ENCODE data around the gene RIN3. TPM values are rescaled to one million over a fixed set of nuclear protein-coding genes. Genes with fewer than 3 reads are reported as not detected.

RIN3 gene
- total RNA-seq, 1 donor from 2014 or later: 70.6 TPM

DNA sequence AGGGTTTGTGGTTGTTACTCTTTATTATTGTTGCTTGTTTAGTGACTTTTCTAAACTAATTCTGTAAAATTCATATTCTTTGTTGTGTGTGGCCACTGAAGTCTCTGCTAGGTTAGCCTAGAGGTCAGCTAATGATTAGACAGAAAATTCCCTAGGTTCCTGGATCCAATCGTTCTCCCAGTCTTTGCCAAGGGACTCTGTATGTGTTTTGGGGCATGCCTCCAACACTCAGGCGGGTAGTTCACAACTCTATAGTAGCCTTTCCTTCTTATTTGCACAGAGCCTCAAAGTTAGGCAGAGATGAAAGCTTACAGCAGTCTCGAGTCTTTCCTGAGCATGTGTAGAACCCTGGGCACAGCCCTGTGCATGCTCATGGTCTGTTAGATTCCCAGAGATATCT is 32.7 kb upstream of the RIN3 start:
- TF ChIP-seq, protein P1, sequence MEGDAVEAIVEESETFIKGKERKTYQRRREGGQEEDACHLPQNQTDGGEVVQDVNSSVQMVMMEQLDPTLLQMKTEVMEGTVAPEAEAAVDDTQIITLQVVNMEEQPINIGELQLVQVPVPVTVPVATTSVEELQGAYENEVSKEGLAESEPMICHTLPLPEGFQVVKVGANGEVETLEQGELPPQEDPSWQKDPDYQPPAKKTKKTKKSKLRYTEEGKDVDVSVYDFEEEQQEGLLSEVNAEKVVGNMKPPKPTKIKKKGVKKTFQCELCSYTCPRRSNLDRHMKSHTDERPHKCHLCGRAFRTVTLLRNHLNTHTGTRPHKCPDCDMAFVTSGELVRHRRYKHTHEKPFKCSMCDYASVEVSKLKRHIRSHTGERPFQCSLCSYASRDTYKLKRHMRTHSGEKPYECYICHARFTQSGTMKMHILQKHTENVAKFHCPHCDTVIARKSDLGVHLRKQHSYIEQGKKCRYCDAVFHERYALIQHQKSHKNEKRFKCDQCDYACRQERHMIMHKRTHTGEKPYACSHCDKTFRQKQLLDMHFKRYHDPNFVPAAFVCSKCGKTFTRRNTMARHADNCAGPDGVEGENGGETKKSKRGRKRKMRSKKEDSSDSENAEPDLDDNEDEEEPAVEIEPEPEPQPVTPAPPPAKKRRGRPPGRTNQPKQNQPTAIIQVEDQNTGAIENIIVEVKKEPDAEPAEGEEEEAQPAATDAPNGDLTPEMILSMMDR (IDR thresholded peaks at IDR 0.05): no peak
- Histone ChIP-seq H3K27ac (no peak overlapping the region), H3K4me1 (peaks cover 23% of the 10 kb centered on the region), H3K36me3 (no peaks in the 10 kb centered on the region), H3K9me3 (no peaks in the 10 kb centered on the region), H3K4me3 (no peak overlapping the region), H3K27me3 (ENCODE audit: low read depth) (no peaks in the 10 kb centered on the region)
- no peak for DNase-seq
- no peak for ATAC-seq
- intact Hi-C loops (cut with DNase I): no loop called here

GRCh38 chr14:92481386-92481785 is 32.2 kb upstream of the RIN3 start:
- intact Hi-C loops (cut with DNase I): no loop called here
- Histone ChIP-seq H3K4me1 (peaks cover 23% of the 10 kb centered on the region), H3K9me3 (no peaks in the 10 kb centered on the region), H3K4me3 (no peak overlapping the region), H3K27ac (no peak overlapping the region), H3K36me3 (no peaks in the 10 kb centered on the region), H3K27me3 (ENCODE audit: low read depth) (no peaks in the 10 kb centered on the region)
- ATAC-seq (no peak), DNase-seq (no peak)
- TF ChIP-seq, protein P1 (IDR thresholded peaks at IDR 0.05): no peak

DNA sequence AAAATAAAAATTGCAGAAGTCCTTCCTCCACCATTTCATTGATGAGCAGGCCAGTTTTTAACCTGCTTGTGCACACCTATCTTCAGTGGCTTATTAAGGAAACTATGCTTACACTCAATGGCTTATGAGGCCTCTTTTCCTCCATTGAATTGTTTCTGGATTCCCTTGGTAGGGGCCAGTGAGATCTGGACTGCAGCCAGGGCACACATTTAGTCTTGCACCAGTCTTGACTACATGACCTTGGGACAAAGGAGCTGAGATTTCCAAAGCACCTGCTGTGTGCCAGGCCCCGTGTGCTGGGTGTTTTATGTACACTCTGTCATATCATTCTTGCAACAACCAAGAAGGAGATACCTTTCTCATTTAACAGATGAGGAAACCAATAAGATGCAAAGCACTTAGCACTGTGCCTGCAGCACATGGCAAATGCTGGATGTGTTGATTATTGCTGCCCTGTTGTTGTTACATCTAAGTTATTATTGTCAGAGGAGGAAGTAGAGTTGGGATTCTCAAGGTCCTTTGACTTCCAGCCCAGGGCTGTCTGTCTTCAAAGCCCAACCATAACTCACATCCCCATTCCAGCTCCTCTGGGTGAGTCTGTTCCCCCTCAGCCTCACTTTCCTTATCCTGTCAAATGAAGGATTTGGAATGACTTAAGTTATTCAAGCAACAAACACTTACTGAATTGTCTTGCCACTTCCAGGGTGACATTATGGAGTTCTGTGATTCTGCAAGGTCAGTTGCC is 31.6 kb upstream of the RIN3 start:
- no peaks in the 10 kb centered on the region for H3K36me3 ChIP-seq
- intact Hi-C loops (cut with DNase I): no loop called here

DNA sequence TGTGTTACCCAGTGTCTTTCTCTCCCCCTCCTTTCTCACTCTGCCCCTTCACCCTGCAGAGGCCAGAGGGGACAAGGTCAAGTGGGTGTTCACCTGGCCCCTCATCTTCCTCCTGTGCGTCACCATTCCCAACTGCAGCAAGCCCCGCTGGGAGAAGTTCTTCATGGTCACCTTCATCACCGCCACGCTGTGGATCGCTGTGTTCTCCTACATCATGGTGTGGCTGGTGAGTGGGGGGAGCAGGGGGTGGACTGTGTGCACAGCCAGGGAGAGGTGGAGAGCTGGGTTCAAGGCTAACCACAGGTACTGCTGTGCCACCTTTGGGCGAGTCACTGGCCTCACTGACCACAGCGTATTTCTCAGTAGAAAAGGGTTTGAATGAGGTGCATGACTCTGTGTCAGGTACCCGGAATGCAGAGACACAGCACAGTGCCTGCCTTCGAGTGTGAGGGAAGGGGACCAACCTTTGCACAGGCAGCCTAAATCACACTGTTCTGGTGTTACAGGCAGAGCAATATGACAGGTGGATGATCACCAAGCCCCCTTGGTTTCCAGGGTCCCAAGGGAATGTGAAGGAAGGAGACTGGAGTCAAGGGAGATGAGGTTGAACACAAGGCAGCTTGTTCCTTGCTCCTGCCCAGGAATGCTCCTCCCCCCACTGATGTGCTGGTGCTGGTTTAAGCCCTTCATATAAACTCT is 30.8 kb upstream of the RIN3 start:
- Histone ChIP-seq H3K9me3 (no peaks in the 10 kb centered on the region), H3K27ac (no peak overlapping the region), H3K36me3 (no peaks in the 10 kb centered on the region), H3K4me3 (no peak overlapping the region), H3K27me3 (ENCODE audit: low read depth) (no peaks in the 10 kb centered on the region), H3K4me1 (peaks cover 33% of the 10 kb centered on the region)
- no peak for DNase-seq
- intact Hi-C loops (cut with DNase I): no loop called here
- TF ChIP-seq, protein P1 (IDR thresholded peaks at IDR 0.05): no peak
- no peak for ATAC-seq

More for the DNA sequence above, 31.6 kb upstream of the RIN3 start:
- TF ChIP-seq, protein P1 (IDR thresholded peaks at IDR 0.05): no peak
- DNase-seq (no peak), ATAC-seq (no peak)
- Histone ChIP-seq H3K27me3 (ENCODE audit: low read depth) (no peaks in the 10 kb centered on the region), H3K27ac (no peak overlapping the region), H3K9me3 (no peaks in the 10 kb centered on the region), H3K4me1 (peaks cover 26% of the 10 kb centered on the region), H3K4me3 (no peak overlapping the region)

DNA sequence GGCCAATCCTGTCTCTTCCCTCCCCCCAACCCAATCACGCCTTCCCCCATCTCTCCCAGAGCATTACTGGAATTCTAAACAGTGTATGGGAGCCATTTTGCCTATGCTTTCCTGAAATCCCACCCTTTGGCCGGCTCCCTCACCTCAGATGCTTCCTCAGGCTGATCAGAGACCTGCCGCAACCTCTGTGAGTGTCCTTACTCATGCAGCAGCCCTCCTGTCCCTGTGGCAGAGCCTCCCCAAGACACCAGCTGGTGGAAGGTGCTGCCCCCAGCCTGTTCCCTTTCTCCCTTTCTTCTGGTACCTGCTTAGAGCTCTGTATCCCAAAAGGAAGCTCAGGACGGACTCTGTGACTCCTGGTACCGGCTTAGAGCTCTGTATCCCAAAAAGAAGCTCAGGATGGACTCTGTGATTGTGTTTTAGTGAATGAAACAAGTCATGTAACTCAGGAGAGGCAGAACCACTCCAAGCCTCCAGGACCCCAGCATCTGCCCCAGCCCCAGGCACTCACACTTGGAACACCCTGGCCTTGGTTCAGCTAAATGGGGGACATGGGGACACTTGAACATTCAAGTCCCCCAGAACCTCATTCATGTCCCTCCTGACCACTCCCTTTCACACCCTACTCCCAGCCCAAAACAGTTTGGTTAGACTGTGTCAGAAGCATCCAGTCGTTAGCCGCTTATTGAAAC is 29.3 kb upstream of the RIN3 start:
- ATAC-seq: no peak
- TF ChIP-seq, protein P1 (IDR thresholded peaks at IDR 0.05): no peak
- intact Hi-C loops (cut with DNase I): no loop called here

More for the DNA sequence above, 29.3 kb upstream of the RIN3 start:
- no peak for DNase-seq
- Histone ChIP-seq H3K4me1 (peaks cover 40% of the 10 kb centered on the region), H3K36me3 (no peaks in the 10 kb centered on the region), H3K27ac (no peak overlapping the region), H3K4me3 (no peak overlapping the region), H3K9me3 (no peaks in the 10 kb centered on the region), H3K27me3 (ENCODE audit: low read depth) (no peaks in the 10 kb centered on the region)

Measured in lower lobe of right lung (tissue), 2 donors.